Endometrial microvascular endothelial cells (primary cell): ENCODE data around the gene PCSK5. TPM values are rescaled to one million over a fixed set of nuclear protein-coding genes. Genes with fewer than 3 reads are reported as not detected.
"Not testable (repeated sequence)": the region's sequence is repeated elsewhere in the genome, so short reads cannot be mapped to it uniquely, and the experiment has no call there.

ENCODE experiments used
- in situ Hi-C: cut with HindIII; loops from 2 replicates; pipeline ENCODE4 v1.10.0; 2017; ENCODE audit warnings: low sequenced_read_pairs, low pct_unique_long_range_greater_than_20kb; ENCODE audit errors: inconsistent ontology term
- total RNA-seq: library from RNA; depleted of rRNA; stranded (reverse); fragments of >200 nt; gene quantifications from one replicate; pipeline ENCODE4 v1.2.3, GENCODE V29; 2015; ENCODE audit errors: inconsistent ontology term

PCSK5 gene
- total RNA-seq, 1 donor from 2014 or later, result 4.9 TPM

DNA sequence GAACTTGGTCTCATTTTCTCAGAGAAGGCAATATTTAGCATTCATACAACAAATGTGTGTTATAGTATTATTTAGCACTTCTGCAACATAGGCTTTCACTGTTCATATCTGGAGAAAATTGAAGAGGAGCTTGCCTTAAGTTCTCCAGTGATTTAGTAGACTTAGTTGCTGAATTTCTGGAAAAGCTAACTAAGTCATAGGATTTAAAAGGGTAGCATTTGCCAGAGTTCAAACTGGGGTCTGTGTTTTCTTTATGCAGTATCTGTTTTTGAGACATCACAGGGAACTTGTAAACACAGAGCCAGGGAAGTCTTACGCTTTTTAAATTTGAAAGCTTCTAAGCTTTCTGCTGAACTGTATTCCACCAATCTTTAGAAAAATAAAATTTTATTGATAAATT is 8.7 kb upstream of the PCSK5 start:
- in situ Hi-C loops, result no loop called here

DNA sequence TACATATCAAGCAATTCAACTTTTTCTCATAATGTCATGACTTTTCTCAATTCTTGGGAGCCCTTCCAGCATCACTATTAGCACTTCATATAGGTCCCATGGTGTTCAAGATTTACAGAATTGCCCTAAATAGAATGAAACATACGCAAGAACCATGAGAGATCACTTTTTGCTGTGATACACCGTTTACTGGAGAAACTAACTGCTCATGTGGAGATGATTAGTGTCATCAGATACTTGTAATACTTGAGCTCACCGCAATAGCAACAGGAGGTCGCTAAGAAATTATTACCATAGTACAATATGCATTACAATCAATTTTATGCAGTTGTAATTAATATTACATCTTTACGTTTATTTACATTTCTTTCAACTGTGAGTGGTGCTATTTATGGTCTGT is 4.8 kb upstream of the PCSK5 start:
- in situ Hi-C loops, result no loop called here

DNA sequence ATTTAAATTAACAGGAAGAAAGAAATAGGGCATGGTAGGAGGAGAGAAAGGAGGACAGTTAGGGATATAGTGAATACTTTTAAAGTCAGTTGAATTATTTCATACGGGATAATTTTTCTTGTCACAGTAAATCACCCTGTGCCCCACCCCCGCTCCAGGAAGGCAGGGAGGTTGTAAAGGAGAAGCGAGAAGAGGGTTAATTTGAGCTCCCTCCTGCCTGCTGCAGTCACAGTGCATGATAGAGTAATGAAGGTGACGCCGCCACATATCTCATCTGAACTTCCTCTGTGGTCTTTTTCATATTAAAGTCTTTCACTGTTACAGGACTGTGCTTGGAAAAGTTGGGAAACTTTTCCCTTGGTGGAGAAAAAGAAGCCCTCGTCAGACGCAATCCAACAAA is 896 bp upstream of the PCSK5 start:
- in situ Hi-C loops, result no loop called here

DNA sequence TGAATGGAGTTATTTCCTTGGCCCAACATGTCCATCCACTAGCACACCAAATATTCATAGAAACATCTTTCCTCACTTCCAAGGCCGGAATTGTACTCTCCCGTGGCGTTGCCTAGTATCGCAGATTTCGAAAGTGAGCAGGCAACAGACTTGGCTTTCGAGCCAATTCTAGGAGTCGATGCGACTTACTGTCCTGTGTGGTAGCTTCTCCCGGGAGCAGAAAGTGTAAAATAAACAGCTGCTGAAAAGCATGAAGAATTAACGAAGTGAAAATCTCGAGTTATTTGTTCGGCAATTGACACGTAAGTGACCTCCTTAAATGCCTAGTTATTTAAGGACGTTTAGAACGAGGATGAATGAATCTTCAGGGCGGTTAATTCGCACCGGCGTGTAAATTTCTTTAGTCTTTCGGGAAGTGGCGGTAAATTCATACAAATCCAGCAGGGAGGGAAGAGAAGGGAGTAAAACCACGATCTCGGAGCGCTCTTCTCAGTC is 449 bp upstream of the PCSK5 start:
- in situ Hi-C loops, result no loop called here

DNA sequence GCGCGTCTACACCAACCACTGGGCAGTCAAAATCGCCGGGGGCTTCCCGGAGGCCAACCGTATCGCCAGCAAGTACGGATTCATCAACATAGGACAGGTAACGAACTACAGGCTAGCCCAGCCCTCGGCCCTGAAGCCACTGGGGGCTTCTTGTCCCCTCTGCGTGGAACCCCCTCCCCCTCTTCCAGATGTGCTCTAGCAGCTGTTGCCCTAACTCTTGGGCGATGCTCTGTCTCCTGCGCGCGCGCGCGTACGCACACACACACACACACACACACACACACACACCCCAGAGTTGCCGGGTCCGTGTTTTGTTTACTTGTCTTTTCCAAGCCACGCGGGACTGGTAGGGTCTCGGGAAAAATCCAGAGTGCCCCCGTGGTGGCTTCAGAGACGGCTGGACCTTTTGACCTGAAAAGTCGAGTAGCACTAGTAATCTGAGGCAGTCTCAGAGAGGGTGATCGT is 836 bp downstream of the PCSK5 start:
- in situ Hi-C loops, result no loop called here

DNA sequence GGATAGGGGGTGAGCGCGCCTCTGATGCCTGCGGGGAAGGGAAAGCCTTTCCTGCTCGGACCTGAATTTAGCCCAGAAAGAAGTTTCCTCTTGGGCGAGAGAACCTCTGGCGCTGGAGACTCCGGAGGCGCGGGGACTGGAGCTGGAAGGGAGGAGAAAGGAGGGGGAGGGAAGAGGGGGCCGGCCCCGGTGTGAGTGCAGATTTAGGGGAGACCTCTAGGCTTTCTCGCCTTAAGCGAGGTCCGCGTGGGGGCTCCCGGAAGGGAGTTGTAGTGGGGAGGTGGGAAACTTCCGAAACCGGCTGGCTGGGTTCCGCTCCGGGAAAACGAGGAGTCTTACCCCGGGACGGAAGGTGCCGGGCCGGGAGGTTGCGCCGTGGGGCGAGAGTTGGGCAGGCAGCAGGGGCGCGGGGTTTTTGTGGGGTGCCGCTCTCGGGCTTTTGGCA is 1.3 kb downstream of the PCSK5 start:
- in situ Hi-C loops, result no loop called here

DNA sequence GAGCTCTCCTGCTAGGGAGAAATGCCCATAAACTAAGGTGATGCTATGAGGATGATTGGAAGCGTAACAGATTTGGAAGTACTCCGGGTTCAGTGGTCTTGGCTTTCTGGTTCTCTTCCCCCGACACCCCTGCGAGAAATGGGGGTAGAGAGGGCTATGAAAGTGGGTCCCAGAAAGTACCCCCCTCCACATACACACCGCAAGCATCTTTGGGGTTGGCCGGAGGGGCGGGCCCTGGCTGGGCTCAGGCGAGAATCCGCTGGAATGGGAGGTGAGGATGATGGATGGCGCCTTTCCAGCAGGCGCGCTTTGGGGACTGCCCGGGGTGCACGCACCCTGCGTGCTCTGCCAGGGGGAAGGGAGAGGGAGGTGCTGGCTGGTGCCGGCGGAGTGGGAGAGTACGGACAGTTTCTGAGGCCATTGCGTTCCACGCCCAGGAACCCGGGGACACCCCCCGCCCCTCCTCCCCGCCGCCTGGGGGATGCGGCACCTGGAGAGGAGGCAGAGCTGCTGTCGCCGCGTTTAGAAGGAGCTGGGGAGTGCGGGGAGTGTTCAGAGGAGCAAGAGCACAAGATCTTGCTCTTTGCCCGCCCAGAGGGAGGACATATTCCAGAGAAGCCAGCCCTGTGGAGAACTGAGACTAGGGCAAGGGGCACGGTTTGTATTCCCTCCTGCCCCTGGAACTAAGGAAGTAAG is 1.9 kb downstream of the PCSK5 start:
- in situ Hi-C loops, result no loop called here

DNA sequence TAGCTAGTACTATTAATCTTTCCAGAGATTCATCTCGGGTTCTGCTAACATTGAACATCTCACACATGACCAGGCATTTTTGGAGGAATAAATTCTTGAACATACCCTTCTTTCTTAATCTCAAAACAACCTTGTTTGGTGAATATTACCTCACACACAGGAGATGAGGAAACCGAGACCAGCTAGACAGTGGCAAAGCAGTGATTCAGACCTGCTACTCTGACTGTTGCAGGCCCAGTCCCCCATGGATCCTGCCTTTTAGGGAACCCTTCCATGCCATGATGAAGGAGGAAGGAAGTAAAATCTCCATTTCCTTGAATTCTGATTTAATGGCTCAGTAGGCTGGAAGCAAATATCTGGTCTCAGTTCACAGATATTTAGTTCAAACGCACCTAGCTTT is 2.6 kb downstream of the PCSK5 start:
- in situ Hi-C loops, result no loop called here

DNA sequence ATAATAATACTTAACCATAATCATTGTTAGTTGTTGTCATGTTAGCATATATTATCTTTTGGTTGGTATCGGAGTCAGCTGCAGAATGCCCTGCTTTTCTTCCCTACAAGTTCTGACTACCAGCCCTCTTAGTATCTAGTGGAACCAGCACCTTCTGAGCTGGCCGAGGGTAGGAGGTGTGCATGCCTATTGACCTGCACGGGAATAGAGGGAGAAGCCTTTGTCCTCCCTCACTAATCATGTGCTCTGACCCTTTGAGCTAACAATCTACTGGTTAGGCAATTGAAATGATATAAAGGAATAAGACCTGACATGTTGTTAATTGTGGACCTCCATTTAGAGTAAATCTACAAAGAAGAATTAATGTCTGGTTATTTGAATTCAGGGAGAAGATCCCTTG is 4.1 kb downstream of the PCSK5 start:
- in situ Hi-C loops, result no loop called here

DNA sequence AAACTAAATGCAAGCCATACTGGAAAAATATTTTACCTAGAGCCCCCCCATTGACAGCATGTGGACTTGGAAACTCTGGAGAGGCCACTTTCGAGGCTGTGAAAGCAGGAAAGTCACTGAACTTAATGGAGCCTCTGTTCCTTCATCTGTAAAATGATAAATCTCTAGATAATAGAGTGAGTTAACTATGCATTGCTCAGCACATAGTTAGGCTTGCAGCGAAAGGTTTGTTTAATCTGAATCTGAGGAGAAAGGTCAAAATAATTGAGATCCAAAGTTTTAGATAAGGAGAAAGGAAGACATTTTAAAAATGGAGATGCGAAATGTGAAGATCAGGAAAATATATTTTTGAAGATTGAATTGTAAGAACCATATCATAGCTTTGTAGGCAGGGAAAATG is 4.6 kb downstream of the PCSK5 start:
- in situ Hi-C loops, result no loop called here

DNA sequence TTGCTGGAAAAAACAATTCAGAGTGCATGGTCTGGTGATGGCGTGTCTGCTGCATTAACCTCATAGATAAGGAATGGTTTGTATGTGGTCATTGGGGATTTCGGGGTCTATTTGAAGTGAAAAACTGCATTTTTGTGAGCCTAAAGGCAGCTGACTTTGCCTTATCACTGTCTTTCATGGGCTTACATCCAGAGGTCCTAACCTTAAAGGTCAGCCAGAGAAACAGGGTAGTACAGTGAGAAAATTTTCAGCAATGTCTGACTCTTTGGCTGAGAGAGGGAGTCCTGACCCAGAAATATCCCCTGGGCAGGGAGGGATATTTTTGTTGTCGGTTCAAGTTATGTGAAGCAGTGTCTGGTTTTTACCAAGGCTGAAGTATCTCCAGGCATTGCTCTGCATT is 5.7 kb downstream of the PCSK5 start:
- in situ Hi-C loops, result no loop called here

DNA sequence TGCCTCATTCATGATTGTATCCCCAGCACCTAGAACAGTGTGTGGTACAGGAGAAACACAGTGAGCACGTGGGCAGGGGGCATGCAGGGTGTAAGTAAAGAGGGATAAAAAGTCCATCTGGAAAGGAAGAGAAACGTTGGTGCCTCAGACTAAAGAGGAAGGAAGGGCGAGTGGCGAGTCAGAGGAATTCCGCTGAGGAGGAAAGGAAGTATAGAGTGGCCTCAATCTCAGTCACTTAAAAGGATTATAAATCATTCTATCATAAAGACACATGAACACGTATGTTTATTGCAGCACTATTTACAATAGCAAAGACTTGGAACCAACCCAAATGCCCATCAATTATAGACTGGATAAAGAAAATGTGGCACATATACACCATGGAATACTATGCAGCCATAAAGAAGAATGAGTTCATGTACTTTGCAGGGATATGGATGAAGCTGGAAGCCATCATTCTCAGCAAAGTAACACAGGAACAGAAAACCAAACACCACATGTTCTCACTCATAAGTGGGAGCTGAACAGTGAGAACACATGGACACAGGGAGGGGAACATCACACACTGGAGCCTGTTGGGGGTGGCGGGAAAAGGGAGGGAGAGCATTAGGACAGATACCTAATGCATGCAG is 10.5 kb downstream of the PCSK5 start:
- in situ Hi-C loops, result not testable (repeated sequence)

DNA sequence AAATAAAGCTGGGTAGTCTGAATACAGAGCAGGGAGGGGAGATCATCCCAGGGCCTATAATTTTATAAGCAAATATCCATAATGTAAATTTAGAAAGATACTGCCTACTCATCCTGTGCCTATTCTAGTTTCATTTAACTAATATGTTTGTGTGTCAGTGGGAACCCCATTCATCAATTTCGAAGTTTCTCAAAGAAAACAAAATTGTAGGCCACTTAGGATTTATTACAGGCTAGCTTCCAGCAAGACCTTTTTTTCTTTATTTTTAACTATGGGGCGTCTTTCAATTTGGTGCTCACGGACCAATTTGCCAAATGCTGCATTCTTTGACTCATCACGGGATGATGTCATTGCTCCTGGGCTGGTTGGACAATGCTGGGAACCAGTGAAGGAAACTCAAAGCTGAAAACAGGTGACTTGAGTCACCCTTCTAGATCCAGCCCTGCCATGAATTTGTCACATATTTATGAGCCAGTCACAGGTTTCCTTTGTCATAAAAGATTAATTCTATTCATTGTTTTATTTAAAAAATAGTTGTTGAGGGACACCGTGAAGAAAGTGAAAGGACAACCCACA is 13.4 kb downstream of the PCSK5 start:
- in situ Hi-C loops, result no loop called here

DNA sequence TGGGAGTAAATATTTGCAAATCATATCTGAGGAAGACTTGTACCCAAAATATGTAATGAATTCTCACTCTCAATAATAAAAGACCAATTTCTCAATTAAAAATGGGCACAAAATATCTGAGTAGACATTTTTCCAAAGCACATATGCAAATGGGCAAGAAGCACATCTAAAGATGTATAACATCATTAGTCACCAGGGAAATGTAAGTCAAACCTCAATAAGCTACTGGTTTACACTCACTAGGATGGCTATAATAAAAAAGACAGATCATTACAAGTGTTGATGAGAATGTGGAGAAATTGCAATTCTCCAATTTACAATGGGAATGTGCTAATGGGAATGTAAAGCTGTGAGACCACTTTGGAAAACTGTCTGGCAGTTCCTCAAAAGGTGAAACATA is 13.9 kb downstream of the PCSK5 start:
- in situ Hi-C loops, result no loop called here

DNA sequence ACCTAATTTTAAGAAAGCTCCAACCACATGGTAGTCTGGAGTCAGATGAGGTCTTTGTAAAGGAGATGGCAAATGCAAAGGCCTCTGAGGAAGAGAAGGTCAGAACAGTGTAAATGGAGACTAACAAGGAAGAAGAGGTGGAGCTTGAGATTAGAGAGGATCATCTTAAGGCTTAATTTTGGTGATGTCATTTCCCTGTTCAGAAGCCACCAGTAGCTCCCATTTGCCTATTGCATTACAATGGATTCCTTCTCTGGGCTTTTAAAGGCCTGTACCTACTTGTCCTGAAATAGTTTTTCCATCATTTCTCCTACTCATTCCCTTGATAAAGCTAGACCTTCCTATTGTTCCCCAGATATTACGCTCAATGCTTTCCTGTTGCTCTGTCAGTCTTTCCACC is 16.1 kb downstream of the PCSK5 start:
- in situ Hi-C loops, result no loop called here

DNA sequence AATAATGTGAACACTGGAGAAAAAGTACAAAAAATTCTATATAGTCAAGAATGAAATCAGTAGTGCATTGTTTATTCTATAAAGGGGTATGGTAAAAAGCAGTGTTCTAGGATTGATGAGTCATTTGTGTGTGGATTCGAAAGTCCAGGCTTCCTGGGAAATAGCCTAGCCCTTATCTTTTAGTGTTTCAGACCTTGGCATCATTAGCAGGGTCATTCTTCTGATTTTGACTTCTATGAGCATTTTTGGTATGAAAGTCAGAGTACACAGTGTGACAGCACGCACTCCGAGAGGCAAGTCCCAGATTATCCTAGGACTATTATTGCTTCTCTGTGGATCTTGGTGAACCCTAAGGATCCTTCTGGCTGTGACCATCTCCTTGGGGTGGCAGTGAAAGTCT is 16.9 kb downstream of the PCSK5 start:
- in situ Hi-C loops, result no loop called here

DNA sequence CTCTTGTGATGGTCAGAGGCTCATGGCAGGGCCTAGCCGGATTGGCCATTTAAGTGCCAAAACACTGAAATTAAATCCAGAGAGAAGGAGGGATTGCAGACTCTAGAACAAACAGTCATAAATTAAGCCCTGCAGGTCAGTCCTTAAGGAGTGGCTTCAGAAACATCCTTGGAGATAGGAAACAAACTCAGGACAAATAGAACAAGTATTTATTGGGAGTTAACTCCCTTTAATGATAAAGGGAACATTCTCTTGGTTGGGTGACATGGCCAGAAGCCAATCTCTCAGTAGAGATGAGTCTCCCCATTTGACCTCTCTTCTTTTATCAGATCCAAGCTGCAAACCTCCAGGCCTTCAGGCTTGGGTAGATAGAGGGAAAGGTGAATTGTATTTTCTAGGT is 17.4 kb downstream of the PCSK5 start:
- in situ Hi-C loops, result no loop called here

DNA sequence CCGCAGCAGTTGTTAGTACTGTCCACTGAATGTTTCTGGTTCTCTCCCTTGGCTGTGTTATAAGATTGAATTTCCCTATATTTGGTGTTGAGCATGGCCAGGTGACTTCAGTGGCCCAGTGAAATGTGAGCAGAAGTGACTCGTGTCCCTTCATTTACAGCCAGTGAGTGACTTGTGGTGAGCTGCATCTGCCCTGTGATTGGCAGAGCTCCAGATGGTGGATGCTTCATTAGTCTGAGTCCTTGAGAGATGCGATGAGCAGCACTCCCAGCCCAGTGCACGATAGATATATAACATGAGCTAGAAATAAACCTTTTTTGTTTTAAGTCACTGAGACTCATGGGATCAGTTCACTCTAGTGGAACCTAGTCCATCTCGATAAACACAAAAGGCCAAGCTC is 19.3 kb downstream of the PCSK5 start:
- in situ Hi-C loops, result no loop called here

DNA sequence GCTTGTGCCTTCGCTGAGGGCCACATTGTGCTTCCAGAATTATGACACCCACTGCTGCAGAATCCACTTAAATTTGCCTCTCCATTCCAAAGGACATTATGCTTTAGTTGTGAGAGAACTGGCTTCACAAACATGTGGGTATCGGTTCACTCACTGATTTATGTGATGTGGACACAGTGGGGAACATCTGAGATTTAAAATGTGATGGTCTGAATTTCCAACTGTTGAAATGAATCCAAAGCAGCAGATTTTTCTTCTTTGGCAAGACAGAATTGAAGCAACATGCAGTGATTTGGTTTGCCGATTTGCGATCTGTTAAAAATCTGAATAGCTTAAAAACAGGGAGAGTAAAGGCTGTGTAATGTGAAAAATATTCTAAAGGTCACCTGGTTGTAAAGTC is 20.3 kb downstream of the PCSK5 start:
- in situ Hi-C loops, result no loop called here

DNA sequence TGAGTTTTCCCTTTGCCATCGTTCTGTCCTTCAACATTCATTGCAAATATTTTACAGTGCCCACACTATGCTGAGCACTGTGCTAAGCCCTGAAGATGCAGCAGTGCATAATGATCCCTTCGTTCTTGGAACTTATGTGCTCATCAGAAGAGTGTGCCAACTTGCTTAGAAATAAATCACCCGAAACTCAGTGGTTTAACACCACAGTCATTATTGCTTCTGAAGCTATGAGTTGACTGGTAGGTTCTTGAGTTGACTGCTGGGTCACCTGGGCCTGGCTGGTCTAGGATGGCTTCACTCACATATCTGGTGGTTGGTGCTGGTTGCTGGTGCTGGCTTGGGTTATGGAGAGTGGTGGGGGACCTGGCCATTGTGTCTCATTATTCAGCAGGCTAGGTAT is 20.9 kb downstream of the PCSK5 start:
- in situ Hi-C loops, result no loop called here
